ENCODE results near the gene NTRK1.
"Not testable (repeated sequence)": the region's sequence is repeated elsewhere in the genome, so short reads cannot be mapped to it uniquely, and the experiment has no call there.

The NTRK1 gene

GRCh38 chr1:156924478-156925153, 64.0 kb downstream of the NTRK1 start:
- DNase-seq (ENCODE audit: low read depth, low spot score) = no peak
- no peak for TF ChIP-seq CTCF (IDR thresholded peaks at IDR 0.05; ENCODE audit: insufficient read depth, low read length, missing control alignments)
- H3K4me3 ChIP-seq (ENCODE audit: low read depth, low read length) = no peak overlapping the region
- ChIA-PET POLR2A (no interaction called here), CTCF (interaction anchor here (0.6 to 12.0 kb wide), 16 partner anchors 8 to 266 kb away, joined by 3 to 678 read pairs (median 16); partner anchors contain the start of genes INSRR, ISG20L2, METTL25B and NTRK1)

- no peak overlapping the region for H3K4me3 ChIP-seq (ENCODE audit: low read depth, low read length)
- ChIA-PET POLR2A (no interaction called here), CTCF (interaction anchor here (0.7 to 12.0 kb wide), 18 partner anchors 8 to 266 kb away, joined by 3 to 678 read pairs (median 18); partner anchors contain the start of genes INSRR, ISG20L2, METTL25B and NTRK1)
- TF ChIP-seq CTCF (IDR thresholded peaks at IDR 0.05; ENCODE audit: insufficient read depth, low read length, missing control alignments) = no peak
- DNase-seq (ENCODE audit: low read depth, low spot score) = no peak
These were observed 64.7 kb downstream of the NTRK1 start for GRCh38 chr1:156925154-156926010.

GRCh38 chr1:156926175-156926574, 65.5 kb downstream of the NTRK1 start:
- DNase-seq (ENCODE audit: low read depth, low spot score) = no peak
- H3K4me3 ChIP-seq (ENCODE audit: low read depth, low read length) = no peak overlapping the region
- TF ChIP-seq CTCF (IDR thresholded peaks at IDR 0.05; ENCODE audit: insufficient read depth, low read length, missing control alignments) = no peak
- CTCF ChIA-PET = interaction anchor here (0.9 to 12.0 kb wide), 17 partner anchors 10 to 267 kb away, joined by 3 to 678 read pairs (median 20); partner anchors contain the start of genes INSRR, ISG20L2, METTL25B and NTRK1
- POLR2A ChIA-PET = no interaction called here

- CTCF ChIA-PET = interaction anchor here (1.0 to 12.0 kb wide), 22 partner anchors 10 to 267 kb away, joined by 3 to 678 read pairs (median 12); partner anchors contain the start of genes INSRR, ISG20L2, METTL25B and NTRK1
- POLR2A ChIA-PET = not testable (repeated sequence)
These were observed 66.0 kb downstream of the NTRK1 start for GRCh38 chr1:156926695-156927094.

GRCh38 chr1:156927215-156928042, 66.8 kb downstream of the NTRK1 start:
- peak overlapping the region; percentile 55 for H3K4me3 ChIP-seq (ENCODE audit: low read depth, low read length)
- TF ChIP-seq CTCF (IDR thresholded peaks at IDR 0.05; ENCODE audit: insufficient read depth, low read length, missing control alignments) = peak; percentile 94
- ChIA-PET CTCF (interaction anchor here (0.6 to 12.0 kb wide), 47 partner anchors 8 to 300 kb away, joined by 3 to 678 read pairs (median 4); partner anchors contain the start of genes INSRR, ISG20L2, METTL25B and NTRK1), POLR2A (interaction anchor here (0.5 to 1.1 kb wide), 2 partner anchors 129 to 200 kb away, joined by 3 read pairs; partner anchors contain the start of genes ISG20L2 and METTL25B)
- DNase-seq (ENCODE audit: low read depth, low spot score) = no peak

More at GRCh38 chr1:156926695-156927094, 66.0 kb downstream of the NTRK1 start:
- DNase-seq (ENCODE audit: low read depth, low spot score); H3K4me3 ChIP-seq (ENCODE audit: low read depth, low read length): not testable (repeated sequence)
